HG02973 (cell line): ENCODE measurements around the gene UNC5CL.
"Not testable (repeated sequence)": the region's sequence is repeated elsewhere in the genome, so short reads cannot be mapped to it uniquely, and the experiment has no call there.

Experiments
- ATAC-seq: cut with Tn5 transposase; IDR thresholded peaks from one replicate; pipeline ENCODE4 v1.9.1; 2021; ENCODE audit warnings: moderate library complexity; ENCODE audit not compliant: unreplicated experiment

UNC5CL gene

GRCh38 chr6:41008011-41008410 is 31.0 kb downstream of the UNC5CL start:
- ATAC-seq, result no peak

GRCh38 chr6:41006980-41007379 is 32.0 kb downstream of the UNC5CL start:
- ATAC-seq, result not testable (repeated sequence)

- ATAC-seq, result not testable (repeated sequence)
Measured at GRCh38 chr6:41006217-41006616, 32.8 kb downstream of the UNC5CL start.

- no peak for ATAC-seq
Measured at GRCh38 chr6:41002168-41002567, 36.9 kb downstream of the UNC5CL start.

- ATAC-seq, result no peak
Measured at GRCh38 chr6:41000248-41000647, 38.8 kb downstream of the UNC5CL start.

DNA sequence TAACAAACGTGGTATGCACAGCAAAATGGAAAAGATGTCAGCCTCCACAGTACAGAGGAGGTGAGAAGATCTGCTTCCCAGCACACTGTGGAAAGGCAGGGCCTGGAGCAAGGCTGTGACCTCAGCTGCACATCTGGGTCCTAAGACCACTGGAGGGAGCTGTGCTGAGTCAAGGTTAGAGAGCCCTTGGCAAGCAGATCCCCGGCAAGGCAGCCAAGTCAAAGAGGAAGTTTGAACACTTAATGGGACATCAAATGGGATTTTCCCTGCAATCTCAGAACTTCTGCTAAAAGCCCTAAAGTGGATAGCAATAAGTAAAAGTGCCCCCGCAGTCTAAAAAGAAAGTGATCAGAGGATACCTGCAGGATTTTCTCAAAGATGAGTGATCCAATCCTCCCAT is 39.5 kb downstream of the UNC5CL start:
- no peak for ATAC-seq

DNA sequence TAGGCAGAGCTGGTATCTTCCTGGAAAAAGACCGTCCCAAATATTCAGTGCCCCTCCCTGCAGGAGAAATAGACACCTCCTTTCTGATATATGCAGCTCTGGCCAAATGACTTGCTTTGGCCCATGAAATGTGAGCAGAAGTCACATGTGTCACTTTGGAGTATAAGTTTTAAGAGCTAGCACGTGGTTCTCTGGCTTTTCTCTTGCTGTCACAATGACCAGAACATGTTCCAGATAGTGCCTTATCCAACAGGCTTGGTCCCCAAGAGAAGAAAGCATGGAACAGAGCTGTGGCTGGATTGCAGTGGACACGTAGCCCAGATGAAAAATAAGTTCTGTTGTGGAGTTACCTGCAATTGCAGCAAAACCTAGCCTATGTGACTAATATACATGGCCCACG is 40.4 kb downstream of the UNC5CL start:
- no peak for ATAC-seq

GRCh38 chr6:40997234-40997957 is 41.6 kb downstream of the UNC5CL start:
- ATAC-seq, result no peak

- ATAC-seq, result no peak
Measured at GRCh38 chr6:40996591-40997233, 42.3 kb downstream of the UNC5CL start.

- no peak for ATAC-seq
Measured at GRCh38 chr6:40992746-40993145, 46.3 kb downstream of the UNC5CL start.

GRCh38 chr6:40990301-40990700 is 48.7 kb downstream of the UNC5CL start:
- ATAC-seq, result no peak

- ATAC-seq, result no peak
Measured at GRCh38 chr6:40989204-40990169, 49.5 kb downstream of the UNC5CL start.

DNA sequence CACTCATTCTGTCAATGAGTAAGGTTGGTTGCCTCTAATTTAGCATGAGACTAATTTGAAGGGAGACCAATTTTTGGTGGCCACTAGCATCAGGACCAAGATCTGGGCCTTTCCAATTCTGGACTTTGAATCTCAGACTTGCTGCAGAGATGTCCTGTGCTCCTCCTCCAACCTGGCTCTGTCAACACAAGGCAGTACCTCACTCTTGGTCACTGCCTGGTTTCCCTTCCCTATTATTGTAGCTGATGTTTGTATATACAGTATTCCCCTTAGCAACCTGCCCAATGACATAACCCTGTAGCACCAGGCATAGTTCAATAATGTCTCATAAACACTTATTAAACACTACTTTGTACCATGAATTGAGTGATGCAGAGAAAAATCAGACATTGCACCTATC is 50.4 kb downstream of the UNC5CL start:
- no peak for ATAC-seq

DNA sequence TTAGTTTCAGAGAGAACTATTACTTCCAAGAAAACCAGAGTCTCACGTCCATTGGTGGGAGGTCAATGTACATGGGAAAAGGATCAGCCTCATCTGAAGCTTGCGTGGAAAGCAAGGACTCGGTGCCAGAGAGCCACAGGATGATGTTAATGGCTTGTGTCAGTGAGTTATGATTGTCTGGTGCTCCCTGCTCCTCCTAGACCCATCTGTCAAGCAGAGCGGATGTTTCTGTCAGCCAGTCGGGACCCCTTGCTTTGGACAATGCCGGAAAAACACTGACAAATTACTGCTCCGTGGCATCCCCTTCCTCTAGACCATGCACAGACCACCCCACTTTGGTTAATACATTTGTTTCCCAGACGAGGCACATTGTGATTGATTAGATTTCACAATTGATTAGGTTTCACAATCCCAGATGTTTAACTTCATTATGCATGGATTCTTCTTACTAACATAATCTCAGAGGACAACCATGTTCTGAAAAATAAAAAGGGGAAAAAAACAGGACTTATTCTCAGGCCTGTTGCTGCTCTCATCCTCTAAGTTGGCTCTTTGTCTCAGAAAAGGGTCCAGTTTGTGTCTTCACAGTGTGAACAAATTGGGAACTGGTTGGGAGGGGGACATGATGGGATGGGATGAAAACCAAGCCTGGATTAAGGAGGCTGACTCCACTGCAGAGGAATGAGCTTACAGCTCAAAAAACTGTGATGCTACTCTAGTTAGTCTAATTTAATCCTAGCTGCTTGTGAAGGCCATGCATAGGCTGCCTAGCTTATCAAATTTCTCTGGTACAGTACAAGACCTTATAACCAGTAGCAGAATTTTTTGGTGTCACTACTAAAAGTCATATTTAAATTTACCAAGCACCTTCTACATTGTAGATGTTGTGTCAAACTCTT is 51.9 kb downstream of the UNC5CL start:
- ATAC-seq, result no peak

GRCh38 chr6:40986364-40986763 is 52.7 kb downstream of the UNC5CL start:
- ATAC-seq, result no peak

- ATAC-seq, result no peak
Measured at GRCh38 chr6:40983752-40984151, 55.3 kb downstream of the UNC5CL start.

DNA sequence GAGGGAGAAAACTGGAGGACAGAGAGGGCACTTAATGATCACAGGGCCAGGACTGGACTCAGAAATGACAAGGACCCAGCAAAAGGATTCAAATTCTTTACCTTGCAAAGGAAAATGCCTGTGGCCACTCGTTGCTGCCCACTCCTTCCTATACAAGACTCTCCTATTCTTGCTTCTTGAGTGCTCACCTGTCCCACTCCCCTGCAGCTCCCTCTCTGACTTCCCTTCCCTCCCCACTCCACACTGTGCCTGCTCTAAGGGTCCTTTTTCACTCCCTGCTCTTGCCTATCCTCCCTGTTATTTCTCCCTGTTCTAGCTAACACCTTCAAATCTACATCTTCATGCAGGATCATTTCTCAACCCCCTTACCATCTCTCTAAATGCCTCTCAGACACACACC is 56.1 kb downstream of the UNC5CL start:
- no peak for ATAC-seq

DNA sequence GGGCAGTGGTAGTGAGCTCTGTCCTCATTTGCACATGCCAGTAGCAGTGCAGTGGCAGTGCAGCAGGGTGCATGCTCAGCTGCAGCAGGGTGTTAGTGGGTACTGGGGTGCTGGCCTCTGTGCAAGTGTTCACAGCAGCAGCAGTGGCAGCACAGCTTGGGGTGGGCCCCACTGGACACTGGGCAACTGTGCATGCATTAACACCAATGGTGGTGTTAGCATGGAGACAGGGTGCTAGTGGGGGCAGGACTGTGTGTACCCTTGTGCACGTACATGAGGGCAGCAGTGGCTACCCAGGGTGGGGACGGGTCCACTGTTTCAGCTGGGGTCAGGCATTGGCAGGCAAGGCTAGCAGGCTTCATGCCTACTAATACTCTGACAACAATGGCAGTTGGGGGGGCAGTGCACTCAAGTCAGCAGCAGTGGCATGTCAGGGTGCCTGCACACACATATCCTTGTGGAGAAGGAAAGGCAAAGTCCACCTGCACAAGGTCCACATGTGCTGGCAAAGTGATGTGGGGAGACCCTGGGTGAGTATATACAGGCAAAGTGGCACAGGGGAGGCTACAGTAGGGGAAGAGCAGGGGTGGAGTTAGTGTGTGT is 60.2 kb downstream of the UNC5CL start:
- no peak for ATAC-seq

DNA sequence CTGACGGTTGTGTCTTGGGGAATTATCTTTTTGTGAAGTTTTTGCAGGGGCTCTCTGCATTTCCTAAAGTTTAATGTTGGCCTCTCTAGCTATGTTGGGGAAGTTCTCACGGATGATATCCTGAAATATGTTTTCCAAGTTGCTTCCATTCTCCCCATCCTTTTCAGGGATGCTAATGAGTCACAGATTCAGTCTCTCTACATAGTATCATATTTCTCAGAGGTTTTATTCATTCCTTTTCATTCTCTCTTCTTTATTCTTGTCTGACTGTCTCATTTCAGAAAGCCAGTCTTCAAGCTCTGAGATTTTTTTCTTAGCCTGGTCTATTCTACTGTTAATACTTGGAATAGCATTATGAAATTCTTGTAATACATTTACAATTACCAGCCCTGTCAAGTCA is 61.3 kb downstream of the UNC5CL start:
- no peak for ATAC-seq

GRCh38 chr6:40977085-40977484 is 61.9 kb downstream of the UNC5CL start:
- ATAC-seq, result no peak
